GM21529 (cell line): ENCODE data around the gene CREBRF.
"Not testable (repeated sequence)": the region's sequence is repeated elsewhere in the genome, so short reads cannot be mapped to it uniquely, and the experiment has no call there.

ENCODE experiments used
- ATAC-seq: cut with Tn5 transposase; IDR thresholded peaks from one replicate; pipeline ENCODE4 v1.9.1; 2021; ENCODE audit not compliant: unreplicated experiment

CREBRF gene

GRCh38 chr5:173035904-173036707 lies 20.0 kb upstream of the CREBRF start:
- peak; percentile 66 for ATAC-seq

- ATAC-seq = no peak
Measured at GRCh38 chr5:173039188-173039587, 17.0 kb upstream of the CREBRF start.

DNA sequence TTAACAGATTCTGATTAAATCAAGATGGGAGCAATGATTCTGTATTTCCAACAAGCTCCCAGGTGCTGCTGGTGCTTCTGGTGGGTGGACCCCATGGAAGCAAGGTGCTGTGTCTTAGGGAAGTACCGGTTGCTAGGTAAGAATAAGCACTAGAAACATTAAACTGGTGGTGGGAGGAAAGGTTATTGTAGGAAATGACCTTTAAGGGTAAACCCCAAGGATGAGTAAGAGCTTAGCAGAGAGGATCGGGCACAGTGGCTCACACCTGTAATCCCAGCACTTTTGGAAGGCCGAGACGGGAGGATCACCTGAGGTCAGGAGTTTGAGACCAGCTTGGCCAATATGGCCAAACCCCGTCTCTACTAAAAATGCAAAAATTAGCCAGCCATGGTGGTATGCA lies 16.2 kb upstream of the CREBRF start:
- ATAC-seq = no peak

- no peak for ATAC-seq
Measured at GRCh38 chr5:173041881-173042762, 14.0 kb upstream of the CREBRF start.

DNA sequence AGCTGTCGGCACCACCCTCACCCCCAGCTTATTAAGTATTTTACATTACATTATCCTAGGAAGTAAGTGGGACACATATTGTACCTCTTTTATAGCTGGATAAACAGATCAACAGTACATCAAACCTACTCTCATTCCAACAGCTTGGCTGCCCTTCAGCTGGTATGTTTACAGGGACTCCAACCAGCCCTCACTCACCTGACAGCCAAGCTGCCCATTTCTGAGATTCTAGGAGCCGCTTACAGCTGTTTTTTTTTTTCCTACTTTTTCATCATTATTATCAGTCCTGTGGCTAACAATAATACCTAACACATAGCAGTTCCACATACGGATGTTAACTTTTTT lies 13.4 kb upstream of the CREBRF start:
- no peak for ATAC-seq

DNA sequence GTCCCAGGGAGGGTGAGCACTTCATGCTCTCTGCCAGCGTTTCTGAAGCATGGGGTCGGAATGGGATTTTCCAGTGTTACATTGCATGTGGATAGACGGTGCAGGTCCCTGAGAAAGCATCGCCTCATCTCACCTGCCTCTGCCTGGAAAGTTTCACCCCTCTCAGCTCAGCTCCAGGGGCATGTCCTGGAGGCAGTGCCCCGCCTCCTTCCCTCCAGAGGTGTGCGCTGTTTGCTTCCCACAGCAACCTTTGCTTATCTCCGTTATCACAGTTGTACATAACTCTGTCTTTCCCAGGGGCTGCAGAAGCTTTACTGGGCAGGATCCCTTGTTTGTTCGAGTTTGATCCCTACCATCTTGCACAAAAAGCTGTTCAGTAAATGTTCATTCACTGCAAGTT lies 10.7 kb upstream of the CREBRF start:
- no peak for ATAC-seq

- ATAC-seq = not testable (repeated sequence)
Measured at GRCh38 chr5:173047096-173047837, 8.9 kb upstream of the CREBRF start.

- ATAC-seq = no peak
Measured at GRCh38 chr5:173047838-173048105, 8.4 kb upstream of the CREBRF start.

GRCh38 chr5:173050791-173051190 lies 5.4 kb upstream of the CREBRF start:
- ATAC-seq = no peak

GRCh38 chr5:173051746-173052145 lies 4.4 kb upstream of the CREBRF start:
- no peak for ATAC-seq

- ATAC-seq = no peak
Measured at GRCh38 chr5:173053041-173053440, 3.1 kb upstream of the CREBRF start.

DNA sequence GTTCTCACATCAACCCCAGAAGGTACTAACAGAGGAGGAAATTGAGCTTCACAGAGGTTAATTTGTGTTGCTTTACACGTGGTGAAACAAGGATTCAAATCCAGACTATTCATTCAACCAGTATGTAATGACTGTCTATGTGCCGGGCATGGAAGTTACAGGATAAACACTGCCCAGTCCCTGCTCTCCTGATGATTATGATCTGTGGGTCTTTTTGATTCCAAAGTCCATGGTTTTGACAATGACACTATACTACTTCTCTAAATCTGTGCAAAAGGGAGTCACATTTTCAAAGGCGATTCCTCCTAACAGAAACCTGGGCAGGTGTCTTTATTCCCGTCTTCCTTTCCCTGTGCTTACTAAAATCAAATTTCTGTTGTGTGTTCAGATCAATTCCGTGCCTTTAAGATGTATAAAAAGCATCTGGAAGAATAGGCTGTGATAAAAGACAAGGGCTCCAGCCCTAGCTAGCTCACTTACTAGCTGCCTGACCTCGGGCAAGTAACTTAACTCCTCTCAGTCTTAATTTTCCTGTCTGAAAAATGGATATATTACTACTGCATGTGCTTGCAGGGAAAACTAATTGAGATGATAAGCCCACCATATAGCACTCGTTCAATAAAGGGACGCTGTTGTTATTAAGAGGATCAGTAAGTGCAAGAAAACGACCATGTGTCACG lies 970 bp upstream of the CREBRF start:
- ATAC-seq = no peak

GRCh38 chr5:173055722-173055982 lies 500 bp upstream of the CREBRF start:
- no peak for ATAC-seq

DNA sequence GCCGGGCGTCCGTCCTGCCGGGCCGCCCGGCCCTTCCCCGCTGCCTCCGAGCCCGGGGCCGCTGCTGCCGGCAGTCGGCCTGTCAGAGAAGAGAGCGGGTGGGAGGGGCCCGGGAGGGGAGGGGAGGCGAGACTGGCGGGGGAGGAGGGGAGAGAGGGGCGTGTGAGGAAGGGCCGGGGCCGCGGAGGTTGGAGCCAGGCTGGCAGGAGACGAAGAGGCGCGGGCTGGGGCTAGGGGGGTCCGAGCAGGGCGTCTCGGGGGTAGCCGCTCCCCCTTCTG lies 570 bp downstream of the CREBRF start:
- ATAC-seq = peak; percentile 31

GRCh38 chr5:173057062-173057924 lies 1.1 kb downstream of the CREBRF start:
- peak; percentile 82 for ATAC-seq

DNA sequence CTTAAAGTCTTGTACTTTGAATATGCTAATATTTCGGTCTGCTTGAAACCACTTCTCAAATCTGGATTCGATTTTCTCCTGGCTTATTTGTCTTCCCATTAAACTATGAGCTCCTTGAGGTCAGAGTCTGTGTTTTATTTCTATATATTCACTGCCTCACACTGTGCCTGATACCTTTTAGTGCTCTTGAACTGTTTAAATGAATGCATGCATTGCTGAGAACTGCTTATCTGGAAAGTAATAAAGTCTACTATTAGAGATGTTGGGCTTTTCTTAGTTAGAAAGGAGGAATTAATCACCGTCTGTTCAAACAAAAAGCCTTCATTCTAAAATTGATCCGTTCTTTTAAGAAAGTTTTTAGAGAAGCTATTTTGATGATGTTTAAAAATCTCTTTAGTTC lies 6.0 kb downstream of the CREBRF start:
- ATAC-seq = no peak

DNA sequence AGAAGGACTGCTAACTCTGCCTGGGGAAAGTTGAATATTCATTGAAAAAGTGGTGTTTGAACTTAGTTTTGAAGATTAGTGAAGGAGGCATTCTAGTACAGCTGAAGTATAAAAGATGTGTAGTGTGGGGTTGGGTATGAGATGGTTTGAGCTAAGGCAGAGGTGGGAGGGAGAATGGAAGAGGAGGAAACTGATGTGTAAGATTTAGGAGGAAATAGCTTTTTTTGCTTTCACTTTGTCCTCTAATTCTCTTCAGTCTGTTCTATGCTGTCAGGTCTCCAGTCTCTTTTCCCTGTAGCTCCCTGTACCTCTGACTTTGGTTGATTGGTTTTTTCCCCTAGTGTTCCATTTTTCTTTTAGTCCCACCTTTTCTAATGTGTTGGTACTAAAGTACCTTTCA lies 9.0 kb downstream of the CREBRF start:
- no peak for ATAC-seq

DNA sequence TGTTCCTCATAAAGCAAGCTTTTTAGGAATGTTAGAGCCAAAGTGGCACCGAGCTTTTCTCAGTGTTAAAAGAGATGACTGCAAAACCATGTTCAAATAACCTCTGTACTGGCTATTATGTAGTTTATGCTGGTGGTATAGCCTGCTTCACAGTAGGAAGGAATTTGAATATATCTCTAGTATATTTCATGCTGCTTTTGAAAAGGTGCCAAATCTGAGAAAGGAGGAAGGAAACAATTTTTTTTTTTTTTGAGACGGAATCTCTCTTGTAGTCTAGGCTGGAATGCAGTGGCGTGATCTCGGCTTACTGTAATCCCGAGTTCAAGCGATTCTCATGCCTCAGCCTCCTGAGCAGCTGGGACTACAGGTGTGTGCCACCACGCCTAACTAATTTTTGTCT lies 13.5 kb downstream of the CREBRF start:
- no peak for ATAC-seq

- ATAC-seq = no peak
Measured at GRCh38 chr5:173075137-173075843, 19.1 kb downstream of the CREBRF start.

DNA sequence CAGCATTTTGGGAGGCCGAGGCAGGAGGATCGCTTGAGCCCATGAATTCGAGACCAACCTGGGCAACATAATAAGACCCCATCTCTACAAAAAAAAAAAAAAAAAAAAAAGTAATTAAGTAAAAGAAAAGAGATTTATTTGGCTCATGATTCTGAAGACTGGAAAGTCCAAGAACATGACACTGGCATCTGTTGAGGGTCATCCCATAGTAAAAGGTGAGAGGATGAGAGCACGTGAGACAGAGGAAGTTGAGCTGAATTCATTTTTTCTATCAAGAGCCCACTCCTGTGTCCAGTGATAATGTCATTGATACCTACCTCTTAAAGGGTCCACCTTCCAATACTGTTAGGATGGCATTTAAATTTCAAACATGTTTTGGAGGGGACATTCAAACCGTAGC lies 19.8 kb downstream of the CREBRF start:
- ATAC-seq = no peak
